Inflammatory macrophage treated with lipopolysaccharide for 4 hours (primary cell): Measurements from ENCODE around the gene PPP1R3A.

ENCODE experiments used
- DNase-seq: peaks from one replicate; pipeline ENCODE4 v3.0.0-alpha.2; 2020

PPP1R3A gene

DNA sequence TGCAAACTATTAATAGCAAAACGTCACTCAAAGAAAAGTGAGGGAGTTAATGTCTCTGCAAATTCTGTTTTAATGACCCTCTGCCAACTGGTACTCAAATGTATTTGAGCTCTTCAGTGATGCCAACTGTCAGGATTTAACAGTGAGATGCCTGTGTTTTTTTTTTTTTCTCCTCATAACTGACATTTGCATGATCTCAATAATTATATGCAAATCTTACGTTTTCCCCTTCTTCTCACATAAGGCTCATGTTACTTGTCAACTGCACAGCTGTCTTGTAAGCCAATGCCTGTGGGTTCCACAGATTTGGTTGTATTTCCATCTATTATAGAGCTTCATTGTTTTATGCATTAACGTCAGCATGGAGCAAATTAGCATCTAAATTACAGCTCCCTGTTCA is 38.2 kb downstream of the PPP1R3A start:
- DNase-seq: no peak

- no peak for DNase-seq
Measured at GRCh38 chr7:113878394-113878992, 40.3 kb downstream of the PPP1R3A start.

- DNase-seq: no peak
Measured at GRCh38 chr7:113875224-113875623, 43.6 kb downstream of the PPP1R3A start.

DNA sequence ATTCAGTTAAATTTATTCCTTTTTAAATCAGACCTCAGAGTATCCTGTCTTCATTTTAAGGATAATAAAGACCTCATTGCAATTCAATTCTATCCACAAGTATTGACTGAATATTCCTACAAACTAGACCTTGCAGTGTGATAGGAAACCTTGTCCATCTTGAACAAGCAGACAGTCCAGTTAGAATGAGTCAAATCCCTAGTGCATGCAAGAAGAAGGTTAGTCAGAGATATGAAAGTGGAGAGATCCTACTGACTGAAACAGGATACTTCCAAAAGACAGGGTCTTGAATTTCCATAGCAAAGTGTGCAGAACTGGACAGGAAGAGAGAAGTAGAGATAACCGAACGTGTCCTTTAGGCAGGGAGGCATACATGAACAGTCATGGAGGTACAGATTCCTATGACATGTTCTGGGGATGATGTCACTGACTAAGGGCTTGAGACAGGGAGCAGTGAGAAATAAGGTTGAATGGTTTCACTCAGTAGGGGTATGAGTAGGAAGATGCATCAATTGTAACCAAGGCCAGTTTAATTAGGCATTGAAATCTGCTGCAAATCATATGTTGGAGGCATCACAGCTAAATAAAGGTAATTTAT is 45.2 kb downstream of the PPP1R3A start:
- no peak for DNase-seq

GRCh38 chr7:113872981-113873380 is 45.8 kb downstream of the PPP1R3A start:
- no peak for DNase-seq

- DNase-seq: no peak
Measured at GRCh38 chr7:113867325-113867724, 51.5 kb downstream of the PPP1R3A start.

GRCh38 chr7:113856010-113856409 is 62.8 kb downstream of the PPP1R3A start:
- no peak for DNase-seq

- DNase-seq: no peak
Measured at GRCh38 chr7:113840954-113841353, 77.9 kb downstream of the PPP1R3A start.

DNA sequence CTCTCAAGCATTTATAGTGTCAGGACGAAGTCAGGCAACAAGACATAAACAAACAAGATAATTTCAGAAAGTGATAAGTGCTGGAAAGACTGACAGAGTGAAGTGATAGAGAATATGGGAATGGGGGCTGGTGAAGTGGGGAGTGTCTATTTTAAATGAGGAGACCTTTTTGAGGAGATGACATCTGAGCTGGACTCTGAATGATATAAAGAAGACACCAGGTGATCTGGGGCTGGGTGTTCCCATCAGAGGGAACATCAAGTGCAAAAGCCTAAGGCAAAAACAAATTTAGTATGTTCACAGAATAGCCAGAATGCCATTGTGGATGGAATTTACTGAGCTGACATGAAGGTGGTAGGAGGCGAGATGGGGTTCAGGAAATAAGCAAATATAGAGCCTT is 83.4 kb downstream of the PPP1R3A start:
- no peak for DNase-seq

GRCh38 chr7:113832196-113832745 is 86.5 kb downstream of the PPP1R3A start:
- no peak for DNase-seq

DNA sequence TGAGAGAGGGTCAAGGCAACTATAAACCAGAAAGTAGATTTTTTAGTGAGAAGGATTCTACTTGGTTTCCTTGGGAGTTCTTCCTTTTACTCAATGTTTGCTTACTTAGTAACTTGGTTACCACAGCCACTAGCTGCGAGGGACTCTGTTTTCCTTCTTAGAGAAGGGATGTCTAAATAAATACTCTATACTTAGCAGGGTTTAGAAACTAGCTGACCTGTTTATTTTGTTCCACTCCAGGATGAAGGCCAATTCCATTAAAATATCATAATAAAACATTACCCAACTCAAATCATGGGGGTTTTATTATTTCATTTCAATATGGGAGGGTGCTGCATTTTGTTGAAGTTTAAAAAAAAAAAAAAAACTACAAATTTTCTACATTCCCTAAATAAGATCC is 87.3 kb downstream of the PPP1R3A start:
- no peak for DNase-seq

GRCh38 chr7:113828581-113828980 is 90.2 kb downstream of the PPP1R3A start:
- DNase-seq: no peak
